HepG2 (cell line): ENCODE data around the gene SNAI1. TPM values are rescaled to one million over a fixed set of nuclear protein-coding genes. Genes with fewer than 3 reads are reported as not detected.

ENCODE experiments used
- CREM ChIP-seq, 2 experiments: sonication (generic) in 1 of 2; formaldehyde crosslinking in 1 of 2; IDR thresholded peaks; 2 replicates each; pipeline versions ENCODE4 v1.4.0 to v1.6.1; 2016 to 2020; ENCODE audit warnings: antibody characterized with exemption in 1 of 2, mild to moderate bottlenecking in 1 of 2, missing genetic modification reagents in 1 of 2
- DMAP1 ChIP-seq: IDR thresholded peaks from 2 replicates; pipeline ENCODE4 v1.6.1; 2016
- KLF12 ChIP-seq: sonication (generic); formaldehyde crosslinking; IDR thresholded peaks from 2 replicates; pipeline ENCODE4 v1.4.0; 2020; ENCODE audit warnings: missing genetic modification reagents, borderline replicate concordance
- NFKB2 ChIP-seq: sonication (generic); formaldehyde crosslinking; IDR thresholded peaks from 2 replicates; pipeline ENCODE4 v1.4.0; 2020; ENCODE audit warnings: missing genetic modification reagents, borderline replicate concordance
- NR2F6 ChIP-seq, 2 experiments: IDR thresholded peaks; 2 replicates each; pipeline ENCODE4 v1.6.1; 2016; ENCODE audit warnings: antibody characterized with exemption in 1 of 2, mild to moderate bottlenecking in 1 of 2
- RXRA ChIP-seq: sonication (generic); formaldehyde crosslinking; IDR thresholded peaks from 2 replicates; pipeline ENCODE4 v1.5.1; 2020; ENCODE audit warnings: missing genetic modification reagents
- ZNF431 ChIP-seq: sonication (generic); formaldehyde crosslinking; IDR thresholded peaks from 2 replicates; pipeline ENCODE4 v1.9.0; 2022; ENCODE audit warnings: missing genetic modification reagents, low read depth, mild to moderate bottlenecking, borderline replicate concordance
- polyA plus RNA-seq, 8 experiments: library from polyadenylated mRNA; depleted of rRNA in 3 of 8; stranded (reverse) in 7 of 8; unstranded in 1 of 8; fragments of >200 nt; fragmentation: Illumina TruSeq in 4 of 8; extraction: Trizol in 4 of 8; gene quantifications; 2 replicates each; pipeline versions ENCODE4 v1.2.1 to v1.2.3, GENCODE V29; 2011 to 2016; ENCODE audit warnings: low read depth in 4 of 8, missing spikeins in 1 of 8, mixed read lengths in 1 of 8; ENCODE audit not compliant: insufficient read depth in 1 of 8
- total RNA-seq, 5 experiments: library from RNA; depleted of rRNA; stranded (reverse); fragments of >200 nt; fragmentation: Illumina TruSeq; extraction: Trizol; gene quantifications; 2 replicates each; pipeline ENCODE4 v1.2.3, GENCODE V29; 2016; ENCODE audit warnings: low read depth in 1 of 5
- TF ChIP-seq, protein P1 (sequence below): sonication (generic); formaldehyde crosslinking; IDR thresholded peaks from 2 replicates; pipeline ENCODE4 v1.5.1; 2020; ENCODE audit warnings: missing genetic modification reagents, mild to moderate bottlenecking, borderline replicate concordance
- TF ChIP-seq, protein P2 (sequence below): sonication (generic); formaldehyde crosslinking; IDR thresholded peaks from 2 replicates; pipeline ENCODE4 v1.4.0; 2020; ENCODE audit warnings: missing genetic modification reagents, borderline replicate concordance

Gene SNAI1
- total and polyA plus RNA-seq, 2 of the 13 experiments (the other 11 are each of a cell fraction or from before 2014, with no cell fraction given): 1.3 to 1.4 TPM

DNA sequence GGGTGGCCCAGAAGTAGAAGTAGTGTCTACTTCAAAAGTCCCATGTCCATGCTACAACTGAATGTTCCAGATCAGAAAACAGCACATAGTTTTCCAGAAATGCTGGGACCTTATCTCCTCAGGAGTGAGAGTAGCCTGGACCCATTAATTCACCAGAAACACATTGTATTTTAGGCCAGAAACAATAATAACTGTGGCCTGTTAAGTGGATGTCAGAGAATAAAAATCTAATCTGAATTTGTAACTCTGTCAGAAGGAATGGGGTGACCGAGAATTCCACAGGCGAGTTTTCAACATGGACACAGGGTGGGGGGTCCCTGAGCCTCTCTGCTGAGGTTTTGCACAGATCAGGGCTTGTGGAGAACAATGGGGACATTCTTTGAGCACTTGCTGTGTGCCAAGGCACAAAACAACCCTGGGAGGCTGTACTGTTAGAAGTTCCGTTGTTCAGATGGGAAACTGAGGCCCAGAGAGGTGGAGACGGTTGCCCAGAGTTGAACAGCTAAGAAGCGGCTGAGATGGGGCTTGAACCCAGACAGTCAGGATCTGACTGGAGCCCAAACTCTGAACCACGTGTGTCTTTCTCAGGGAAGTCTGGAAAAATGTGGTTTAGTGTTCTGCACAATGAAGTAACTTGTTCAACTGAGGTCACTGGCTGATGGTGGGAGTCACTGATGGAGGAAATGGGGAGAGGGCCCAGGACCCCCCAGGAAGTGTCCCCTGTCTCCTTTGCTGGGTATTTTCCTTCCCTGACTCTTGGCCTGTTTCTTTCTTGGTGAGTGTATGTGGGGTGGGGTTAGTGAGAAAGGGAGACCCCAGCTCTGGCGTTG lies 44.2 kb downstream of the SNAI1 start (continued):
- no peak for TF ChIP-seq KLF12
- TF ChIP-seq, protein P1, sequence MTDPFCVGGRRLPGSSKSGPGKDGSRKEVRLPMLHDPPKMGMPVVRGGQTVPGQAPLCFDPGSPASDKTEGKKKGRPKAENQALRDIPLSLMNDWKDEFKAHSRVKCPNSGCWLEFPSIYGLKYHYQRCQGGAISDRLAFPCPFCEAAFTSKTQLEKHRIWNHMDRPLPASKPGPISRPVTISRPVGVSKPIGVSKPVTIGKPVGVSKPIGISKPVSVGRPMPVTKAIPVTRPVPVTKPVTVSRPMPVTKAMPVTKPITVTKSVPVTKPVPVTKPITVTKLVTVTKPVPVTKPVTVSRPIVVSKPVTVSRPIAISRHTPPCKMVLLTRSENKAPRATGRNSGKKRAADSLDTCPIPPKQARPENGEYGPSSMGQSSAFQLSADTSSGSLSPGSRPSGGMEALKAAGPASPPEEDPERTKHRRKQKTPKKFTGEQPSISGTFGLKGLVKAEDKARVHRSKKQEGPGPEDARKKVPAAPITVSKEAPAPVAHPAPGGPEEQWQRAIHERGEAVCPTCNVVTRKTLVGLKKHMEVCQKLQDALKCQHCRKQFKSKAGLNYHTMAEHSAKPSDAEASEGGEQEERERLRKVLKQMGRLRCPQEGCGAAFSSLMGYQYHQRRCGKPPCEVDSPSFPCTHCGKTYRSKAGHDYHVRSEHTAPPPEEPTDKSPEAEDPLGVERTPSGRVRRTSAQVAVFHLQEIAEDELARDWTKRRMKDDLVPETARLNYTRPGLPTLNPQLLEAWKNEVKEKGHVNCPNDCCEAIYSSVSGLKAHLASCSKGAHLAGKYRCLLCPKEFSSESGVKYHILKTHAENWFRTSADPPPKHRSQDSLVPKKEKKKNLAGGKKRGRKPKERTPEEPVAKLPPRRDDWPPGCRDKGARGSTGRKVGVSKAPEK (CRISPR knock-in tag): no peak
- TF ChIP-seq RXRA (CRISPR knock-in tag): no peak
- TF ChIP-seq ZNF431: no peak
- no peak for TF ChIP-seq NR2F6 (IDR thresholded peaks at IDR 0.05)
- TF ChIP-seq NR2F6 (CRISPR knock-in tag; IDR thresholded peaks at IDR 0.05): no peak
- no peak for TF ChIP-seq NFKB2 (CRISPR knock-in tag)
- TF ChIP-seq DMAP1 (CRISPR knock-in tag): no peak
- no peak for TF ChIP-seq CREM (IDR thresholded peaks at IDR 0.05)
- no peak for TF ChIP-seq CREM (CRISPR knock-in tag; IDR thresholded peaks at IDR 0.05)
- TF ChIP-seq, protein P2, sequence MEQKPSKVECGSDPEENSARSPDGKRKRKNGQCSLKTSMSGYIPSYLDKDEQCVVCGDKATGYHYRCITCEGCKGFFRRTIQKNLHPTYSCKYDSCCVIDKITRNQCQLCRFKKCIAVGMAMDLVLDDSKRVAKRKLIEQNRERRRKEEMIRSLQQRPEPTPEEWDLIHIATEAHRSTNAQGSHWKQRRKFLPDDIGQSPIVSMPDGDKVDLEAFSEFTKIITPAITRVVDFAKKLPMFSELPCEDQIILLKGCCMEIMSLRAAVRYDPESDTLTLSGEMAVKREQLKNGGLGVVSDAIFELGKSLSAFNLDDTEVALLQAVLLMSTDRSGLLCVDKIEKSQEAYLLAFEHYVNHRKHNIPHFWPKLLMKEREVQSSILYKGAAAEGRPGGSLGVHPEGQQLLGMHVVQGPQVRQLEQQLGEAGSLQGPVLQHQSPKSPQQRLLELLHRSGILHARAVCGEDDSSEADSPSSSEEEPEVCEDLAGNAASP (CRISPR knock-in tag): no peak
